NCI-H1105 treated with DMSO at 0.1 percent for 48 hours (cell line): Measurements from ENCODE around the gene FBXW7.

ENCODE experiments used
- DNase-seq: peaks from one replicate; lab custom pipeline; 2025; lab: John Stamatoyannopoulos, UW

FBXW7 gene

GRCh38 chr4:152427981-152428380, 107.9 kb downstream of the FBXW7 start:
- DNase-seq: no peak

- DNase-seq: no peak
Measured at GRCh38 chr4:152424977-152425376, 110.9 kb downstream of the FBXW7 start.

GRCh38 chr4:152424396-152424795, 111.5 kb downstream of the FBXW7 start:
- no peak for DNase-seq

GRCh38 chr4:152422817-152423320, 113.0 kb downstream of the FBXW7 start:
- DNase-seq: no peak

- no peak for DNase-seq
Measured at GRCh38 chr4:152421576-152421975, 114.3 kb downstream of the FBXW7 start.

- no peak for DNase-seq
Measured at GRCh38 chr4:152419809-152420208, 116.1 kb downstream of the FBXW7 start.

- no peak for DNase-seq
Measured at GRCh38 chr4:152417673-152418072, 118.2 kb downstream of the FBXW7 start.

GRCh38 chr4:152415980-152416379, 119.9 kb downstream of the FBXW7 start:
- DNase-seq: no peak

GRCh38 chr4:152408514-152409327, 127.2 kb downstream of the FBXW7 start:
- DNase-seq: peak; percentile 8

GRCh38 chr4:152401424-152401823, 134.5 kb downstream of the FBXW7 start:
- DNase-seq: no peak

GRCh38 chr4:152399246-152399645, 136.6 kb downstream of the FBXW7 start:
- no peak for DNase-seq

GRCh38 chr4:152398060-152398459, 137.8 kb downstream of the FBXW7 start:
- DNase-seq: peak; percentile 7

- DNase-seq: no peak
Measured at GRCh38 chr4:152394791-152395190, 141.1 kb downstream of the FBXW7 start.

GRCh38 chr4:152392079-152392478, 143.8 kb downstream of the FBXW7 start:
- DNase-seq: no peak

- DNase-seq: no peak
Measured at GRCh38 chr4:152390216-152390615, 145.7 kb downstream of the FBXW7 start.

- DNase-seq: no peak
Measured at GRCh38 chr4:152389359-152389758, 146.5 kb downstream of the FBXW7 start.

- DNase-seq: peak; percentile 6
Measured at GRCh38 chr4:152385551-152385950, 150.3 kb downstream of the FBXW7 start.

- DNase-seq: no peak
Measured at GRCh38 chr4:152382057-152382785, 153.7 kb downstream of the FBXW7 start.

- no peak for DNase-seq
Measured at GRCh38 chr4:152380919-152381318, 155.0 kb downstream of the FBXW7 start.

- no peak for DNase-seq
Measured at GRCh38 chr4:152380185-152380584, 155.7 kb downstream of the FBXW7 start.

- no peak for DNase-seq
Measured at GRCh38 chr4:152374606-152375285, 161.1 kb downstream of the FBXW7 start.

- no peak for DNase-seq
Measured at GRCh38 chr4:152374153-152374552, 161.7 kb downstream of the FBXW7 start.

GRCh38 chr4:152372444-152372843, 163.4 kb downstream of the FBXW7 start:
- DNase-seq: no peak
